ENCODE measurements around the gene MTHFD1. TPM values are rescaled to one million over a fixed set of nuclear protein-coding genes. Genes with fewer than 3 reads are reported as not detected.

Gene MTHFD1
- total RNA-seq, 2 experiments from 2014 or later, result 213 to 222 TPM

- Mint-ChIP-seq H3K4me3 (no peak overlapping the region), H3K27ac (no peak overlapping the region), H3K27me3 (no peaks in the 10 kb centered on the region), H3K4me1 (peaks cover 42% of the 10 kb centered on the region), H3K36me3 (ENCODE audit: low read depth) (peaks cover 1% of the 10 kb centered on the region), H3K9me3 (ENCODE audit: low read depth) (no peaks in the 10 kb centered on the region)
- ChIA-PET POLR2A (interaction anchor here (0.8 kb wide), 1 partner anchor 80 kb away, joined by 3 read pairs; no protein-coding TSS in a partner anchor), CTCF (interaction anchor here (0.5 to 2.7 kb wide), 6 partner anchors 8 to 124 kb away, joined by 3 to 18 read pairs (median 4); no protein-coding TSS in a partner anchor)
- intact Hi-C loops (cut with DNase I, micrococcal nuclease), result loop anchor here in 1 of 2 experiments (2.0 to 10.0 kb wide), 4 partner anchors 35 to 167 kb away; partner anchors contain the start of genes MTHFD1, ZBTB1 and ZBTB25
- DNase-seq, result no peak
- ATAC-seq, result peak; percentile 30
Measured at GRCh38 chr14:64467566-64467965, 79.4 kb downstream of the MTHFD1 start.

GRCh38 chr14:64468451-64468850 lies 80.3 kb downstream of the MTHFD1 start:
- no peak for DNase-seq
- H3K27ac Mint-ChIP-seq, result peak overlapping the region; percentile 17
- POLR2A ChIA-PET, result no interaction called here
- H3K9me3 Mint-ChIP-seq (ENCODE audit: low read depth), result no peaks in the 10 kb centered on the region
- no peak overlapping the region for H3K4me3 Mint-ChIP-seq
- peaks cover 44% of the 10 kb centered on the region for H3K4me1 Mint-ChIP-seq
- ATAC-seq, result no peak
- no peaks in the 10 kb centered on the region for H3K27me3 Mint-ChIP-seq
- intact Hi-C loops (cut with DNase I, micrococcal nuclease), result loop anchor here in 1 of 2 experiments (5.0 to 10.0 kb wide), 3 partner anchors 34 to 166 kb away; partner anchors contain the start of genes MTHFD1, ZBTB1 and ZBTB25
- CTCF ChIA-PET, result interaction anchor here (0.5 to 1.8 kb wide), 4 partner anchors 10 to 763 kb away, joined by 3 to 9 read pairs (median 4); no protein-coding TSS in a partner anchor
- no peaks in the 10 kb centered on the region for H3K36me3 Mint-ChIP-seq (ENCODE audit: low read depth)

GRCh38 chr14:64474041-64474440 lies 85.9 kb downstream of the MTHFD1 start:
- CTCF ChIA-PET, result interaction anchor here (0.6 to 1.0 kb wide), 2 partner anchors 9 to 130 kb away, joined by 5 to 6 read pairs; no protein-coding TSS in a partner anchor
- POLR2A ChIA-PET, result no interaction called here
- H3K27me3 Mint-ChIP-seq, result no peaks in the 10 kb centered on the region
- peaks cover 5% of the 10 kb centered on the region for H3K36me3 Mint-ChIP-seq (ENCODE audit: low read depth)
- peaks cover 32% of the 10 kb centered on the region for H3K4me1 Mint-ChIP-seq
- no peaks in the 10 kb centered on the region for H3K9me3 Mint-ChIP-seq (ENCODE audit: low read depth)
- intact Hi-C loops (cut with DNase I, micrococcal nuclease), result no loop called here
- no peak overlapping the region for H3K27ac Mint-ChIP-seq
- DNase-seq (no peak), ATAC-seq (peak; percentile 14)
- no peak overlapping the region for H3K4me3 Mint-ChIP-seq

- ATAC-seq (peak; percentile 25), DNase-seq (no peak)
- intact Hi-C loops (cut with DNase I, micrococcal nuclease), result loop anchor here in 1 of 2 experiments (5.0 kb wide), 1 partner anchor 42 kb away; no protein-coding TSS in a partner anchor
- POLR2A ChIA-PET, result no interaction called here
- no peak overlapping the region for H3K27ac Mint-ChIP-seq
- H3K36me3 Mint-ChIP-seq (ENCODE audit: low read depth), result peaks cover 6% of the 10 kb centered on the region
- H3K4me1 Mint-ChIP-seq, result peaks cover 30% of the 10 kb centered on the region
- no peak overlapping the region for H3K4me3 Mint-ChIP-seq
- no peaks in the 10 kb centered on the region for H3K27me3 Mint-ChIP-seq
- no peaks in the 10 kb centered on the region for H3K9me3 Mint-ChIP-seq (ENCODE audit: low read depth)
- CTCF ChIA-PET, result interaction anchor here (0.9 to 2.1 kb wide), 3 partner anchors 44 to 405 kb away, joined by 3 to 10 read pairs (median 6); partner anchors contain the start of gene SPTB
Measured at GRCh38 chr14:64474698-64475097, 86.5 kb downstream of the MTHFD1 start.

DNA sequence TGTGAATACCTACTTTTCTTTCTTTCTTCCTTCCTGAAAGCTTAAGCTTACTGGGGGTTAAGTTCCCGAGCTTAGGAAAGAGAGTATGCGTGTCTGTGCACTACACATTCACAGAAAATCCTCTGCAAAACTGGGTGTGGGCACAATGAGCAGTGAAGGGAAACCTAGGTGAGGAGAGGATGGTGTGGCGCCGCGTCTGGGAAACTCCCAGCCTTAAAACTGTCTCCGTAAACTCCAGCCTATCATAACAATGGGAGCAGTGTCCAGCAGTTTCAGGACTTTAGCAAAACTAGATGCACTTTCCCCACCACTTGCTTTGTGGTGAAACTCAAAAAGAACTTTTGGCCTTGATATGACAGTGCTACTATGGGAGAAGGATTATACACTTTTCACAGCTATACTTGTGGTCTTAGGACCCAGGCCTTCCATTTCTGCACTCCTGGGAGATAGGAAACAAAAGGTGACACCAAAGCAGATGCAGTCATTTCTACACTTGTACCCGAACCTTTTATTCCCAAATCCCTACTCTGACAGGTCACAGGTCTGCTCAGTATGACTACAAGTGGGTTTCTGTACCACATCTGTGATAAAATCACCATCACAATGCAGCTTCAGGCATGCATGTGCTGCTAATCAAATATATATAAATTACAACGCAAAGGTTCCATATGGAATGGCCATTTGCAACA lies 87.6 kb downstream of the MTHFD1 start:
- H3K27ac Mint-ChIP-seq, result no peak overlapping the region
- H3K4me3 Mint-ChIP-seq, result no peak overlapping the region
- POLR2A ChIA-PET, result interaction anchor here (0.7 kb wide), 1 partner anchor 941 kb away, joined by 3 read pairs; no protein-coding TSS in a partner anchor
- no peaks in the 10 kb centered on the region for H3K27me3 Mint-ChIP-seq
- peaks cover 9% of the 10 kb centered on the region for H3K36me3 Mint-ChIP-seq (ENCODE audit: low read depth)
- no peak for ATAC-seq
- H3K4me1 Mint-ChIP-seq, result peaks cover 30% of the 10 kb centered on the region
- DNase-seq, result no peak
- CTCF ChIA-PET, result interaction anchor here (0.6 to 2.1 kb wide), 5 partner anchors 9 to 133 kb away, joined by 3 to 10 read pairs (median 3); no protein-coding TSS in a partner anchor
- H3K9me3 Mint-ChIP-seq (ENCODE audit: low read depth), result no peaks in the 10 kb centered on the region
- intact Hi-C loops (cut with DNase I, micrococcal nuclease), result loop anchor here in 1 of 2 experiments (5.0 kb wide), 1 partner anchor 43 kb away; no protein-coding TSS in a partner anchor

DNA sequence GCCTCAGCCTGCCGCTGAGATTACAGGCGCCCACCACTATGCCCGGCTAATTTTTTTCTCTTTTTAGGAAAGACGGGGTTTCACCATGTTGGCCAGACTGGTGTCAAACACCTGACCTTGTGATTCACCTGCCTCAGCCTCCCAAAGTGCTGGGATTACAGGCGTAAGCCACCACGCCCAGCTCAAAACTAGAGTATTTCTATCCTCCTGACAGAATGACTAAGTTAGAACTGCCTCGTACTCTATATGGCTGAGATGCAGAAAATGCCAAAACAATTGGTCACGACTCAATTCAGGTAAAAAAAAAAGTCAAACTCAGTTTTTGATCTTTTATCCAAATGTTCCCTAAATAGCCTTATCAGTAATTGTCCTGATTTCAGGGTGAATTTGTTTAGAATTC lies 88.3 kb downstream of the MTHFD1 start:
- Mint-ChIP-seq H3K27ac (no peak overlapping the region), H3K4me1 (peaks cover 30% of the 10 kb centered on the region), H3K27me3 (no peaks in the 10 kb centered on the region), H3K9me3 (ENCODE audit: low read depth) (no peaks in the 10 kb centered on the region), H3K36me3 (ENCODE audit: low read depth) (peaks cover 9% of the 10 kb centered on the region), H3K4me3 (no peak overlapping the region)
- ChIA-PET CTCF (interaction anchor here (1.6 to 2.1 kb wide), 3 partner anchors 17 to 46 kb away, joined by 3 to 10 read pairs (median 3); no protein-coding TSS in a partner anchor), POLR2A (interaction anchor here (0.7 kb wide), 1 partner anchor 942 kb away, joined by 3 read pairs; no protein-coding TSS in a partner anchor)
- ATAC-seq (peak; percentile 59), DNase-seq (no peak)
- intact Hi-C loops (cut with DNase I, micrococcal nuclease), result loop anchor here in 1 of 2 experiments (5.0 kb wide), 1 partner anchor 44 kb away; no protein-coding TSS in a partner anchor

DNA sequence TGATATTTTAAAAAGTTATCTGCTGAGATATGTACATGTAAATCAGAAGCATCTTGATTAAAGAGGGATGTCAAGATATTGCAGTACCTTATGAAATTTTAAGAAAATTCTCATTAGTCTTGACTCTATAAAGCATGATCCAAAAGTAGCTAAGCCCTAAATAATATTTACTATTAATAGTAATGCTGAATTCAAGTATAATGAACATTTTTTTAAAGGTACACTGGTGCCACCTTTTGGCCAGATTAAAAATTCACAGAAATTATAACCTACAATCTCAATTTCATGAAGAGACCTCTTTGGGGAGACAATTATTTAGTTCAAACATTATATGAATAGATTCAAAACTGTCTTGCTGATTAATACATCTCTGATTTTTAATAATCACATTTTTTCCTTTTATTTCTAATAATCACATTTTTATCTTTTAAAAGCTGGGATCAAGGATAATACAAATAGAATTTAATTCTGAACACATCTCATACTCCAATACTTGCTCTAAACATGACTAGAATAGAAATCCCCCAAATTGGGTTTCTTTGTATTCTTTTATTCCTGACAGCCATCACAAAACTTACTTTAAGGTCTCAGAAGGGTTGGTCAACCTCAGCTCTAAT lies 90.6 kb downstream of the MTHFD1 start:
- ATAC-seq (no peak), DNase-seq (no peak)
- no peaks in the 10 kb centered on the region for H3K27me3 Mint-ChIP-seq
- H3K9me3 Mint-ChIP-seq (ENCODE audit: low read depth), result no peaks in the 10 kb centered on the region
- H3K36me3 Mint-ChIP-seq (ENCODE audit: low read depth), result peaks cover 11% of the 10 kb centered on the region
- ChIA-PET POLR2A (no interaction called here), CTCF (interaction anchor here (0.7 to 4.1 kb wide), 17 partner anchors 9 to 174 kb away, joined by 3 to 33 read pairs (median 5); partner anchors contain the start of genes AKAP5 and MTHFD1)
- no peak overlapping the region for H3K4me3 Mint-ChIP-seq
- intact Hi-C loops (cut with DNase I, micrococcal nuclease), result loop anchor here (1.0 to 5.0 kb wide), 4 partner anchors 46 to 134 kb away; no protein-coding TSS in a partner anchor
- H3K27ac Mint-ChIP-seq, result no peak overlapping the region
- peaks cover 37% of the 10 kb centered on the region for H3K4me1 Mint-ChIP-seq

GRCh38 chr14:64488590-64489099 lies 100.5 kb downstream of the MTHFD1 start:
- ChIA-PET CTCF (interaction anchor here (0.7 to 3.6 kb wide), 5 partner anchors 10 to 361 kb away, joined by 3 to 12 read pairs (median 4); no protein-coding TSS in a partner anchor), POLR2A (no interaction called here)
- peaks cover 31% of the 10 kb centered on the region for H3K4me1 Mint-ChIP-seq
- intact Hi-C loops (cut with DNase I, micrococcal nuclease), result no loop called here
- DNase-seq (no peak), ATAC-seq (no peak)
- H3K4me3 Mint-ChIP-seq, result no peak overlapping the region
- peaks cover 56% of the 10 kb centered on the region for H3K36me3 Mint-ChIP-seq (ENCODE audit: low read depth)
- no peak overlapping the region for H3K27ac Mint-ChIP-seq
- no peaks in the 10 kb centered on the region for H3K9me3 Mint-ChIP-seq (ENCODE audit: low read depth)
- H3K27me3 Mint-ChIP-seq, result no peaks in the 10 kb centered on the region

DNA sequence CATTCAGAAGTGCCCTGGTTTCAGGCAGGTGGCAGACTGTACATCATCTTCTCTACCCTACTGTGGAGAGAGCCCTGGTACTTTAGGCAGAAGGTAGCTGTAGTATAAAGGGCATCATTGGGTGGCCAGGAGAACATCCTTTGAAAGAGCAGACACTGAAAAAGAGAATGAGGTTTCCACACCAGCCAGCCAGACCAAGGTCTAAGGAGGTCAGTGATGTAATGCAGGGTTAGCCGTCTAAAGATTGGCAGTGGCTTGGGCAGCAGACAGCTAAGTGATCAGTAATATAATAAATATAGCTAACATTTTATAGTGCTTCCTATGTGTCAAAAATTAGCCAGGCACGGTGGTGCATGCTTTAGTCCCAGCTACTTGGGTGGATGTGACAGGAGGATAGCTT lies 103.5 kb downstream of the MTHFD1 start:
- Mint-ChIP-seq H3K36me3 (ENCODE audit: low read depth) (peaks cover 54% of the 10 kb centered on the region), H3K4me3 (no peak overlapping the region), H3K4me1 (peaks cover 46% of the 10 kb centered on the region), H3K27ac (no peak overlapping the region), H3K9me3 (ENCODE audit: low read depth) (no peaks in the 10 kb centered on the region), H3K27me3 (no peaks in the 10 kb centered on the region)
- DNase-seq (no peak), ATAC-seq (no peak)
- ChIA-PET POLR2A (no interaction called here), CTCF (interaction anchor here (1.4 kb wide), 1 partner anchor 61 kb away, joined by 5 read pairs; no protein-coding TSS in a partner anchor)
- intact Hi-C loops (cut with DNase I, micrococcal nuclease), result no loop called here

- POLR2A ChIA-PET, result no interaction called here
- H3K27me3 Mint-ChIP-seq, result no peaks in the 10 kb centered on the region
- H3K36me3 Mint-ChIP-seq (ENCODE audit: low read depth), result peaks cover 43% of the 10 kb centered on the region
- H3K4me1 Mint-ChIP-seq, result peaks cover 57% of the 10 kb centered on the region
- no peaks in the 10 kb centered on the region for H3K9me3 Mint-ChIP-seq (ENCODE audit: low read depth)
- no peak for DNase-seq
- CTCF ChIA-PET, result interaction anchor here (0.7 to 1.4 kb wide), 5 partner anchors 9 to 125 kb away, joined by 3 to 9 read pairs (median 3); no protein-coding TSS in a partner anchor
- peak overlapping the region; percentile 29 for H3K27ac Mint-ChIP-seq
- intact Hi-C loops (cut with DNase I, micrococcal nuclease), result no loop called here
- ATAC-seq, result no peak
- no peak overlapping the region for H3K4me3 Mint-ChIP-seq
Measured at GRCh38 chr14:64493455-64493854, 105.3 kb downstream of the MTHFD1 start.

- no peak overlapping the region for H3K4me3 Mint-ChIP-seq
- CTCF ChIA-PET, result interaction anchor here (0.6 to 1.9 kb wide), 6 partner anchors 13 to 498 kb away, joined by 3 to 7 read pairs (median 4); no protein-coding TSS in a partner anchor
- H3K9me3 Mint-ChIP-seq (ENCODE audit: low read depth), result no peaks in the 10 kb centered on the region
- H3K36me3 Mint-ChIP-seq (ENCODE audit: low read depth), result peaks cover 51% of the 10 kb centered on the region
- H3K27me3 Mint-ChIP-seq, result no peaks in the 10 kb centered on the region
- H3K27ac Mint-ChIP-seq, result peak overlapping the region; percentile 10
- no peak for ATAC-seq
- intact Hi-C loops (cut with DNase I, micrococcal nuclease), result no loop called here
- POLR2A ChIA-PET, result no interaction called here
- DNase-seq, result no peak
- peaks cover 72% of the 10 kb centered on the region for H3K4me1 Mint-ChIP-seq
Measured at GRCh38 chr14:64495252-64495651, 107.1 kb downstream of the MTHFD1 start.

All from activated CD4-positive, alpha-beta T cell treated with anti-CD3 and anti-CD28 coated beads for 36 hours (primary cell).